ENCODE data around the gene CRCP. TPM values are rescaled to one million over a fixed set of nuclear protein-coding genes. Genes with fewer than 3 reads are reported as not detected.
"Not testable (repeated sequence)": the region's sequence is repeated elsewhere in the genome, so short reads cannot be mapped to it uniquely, and the experiment has no call there.

The CRCP gene
- total and polyA plus RNA-seq, 7 donors, result 18.6 to 48.5 (median 25.7) TPM

DNA sequence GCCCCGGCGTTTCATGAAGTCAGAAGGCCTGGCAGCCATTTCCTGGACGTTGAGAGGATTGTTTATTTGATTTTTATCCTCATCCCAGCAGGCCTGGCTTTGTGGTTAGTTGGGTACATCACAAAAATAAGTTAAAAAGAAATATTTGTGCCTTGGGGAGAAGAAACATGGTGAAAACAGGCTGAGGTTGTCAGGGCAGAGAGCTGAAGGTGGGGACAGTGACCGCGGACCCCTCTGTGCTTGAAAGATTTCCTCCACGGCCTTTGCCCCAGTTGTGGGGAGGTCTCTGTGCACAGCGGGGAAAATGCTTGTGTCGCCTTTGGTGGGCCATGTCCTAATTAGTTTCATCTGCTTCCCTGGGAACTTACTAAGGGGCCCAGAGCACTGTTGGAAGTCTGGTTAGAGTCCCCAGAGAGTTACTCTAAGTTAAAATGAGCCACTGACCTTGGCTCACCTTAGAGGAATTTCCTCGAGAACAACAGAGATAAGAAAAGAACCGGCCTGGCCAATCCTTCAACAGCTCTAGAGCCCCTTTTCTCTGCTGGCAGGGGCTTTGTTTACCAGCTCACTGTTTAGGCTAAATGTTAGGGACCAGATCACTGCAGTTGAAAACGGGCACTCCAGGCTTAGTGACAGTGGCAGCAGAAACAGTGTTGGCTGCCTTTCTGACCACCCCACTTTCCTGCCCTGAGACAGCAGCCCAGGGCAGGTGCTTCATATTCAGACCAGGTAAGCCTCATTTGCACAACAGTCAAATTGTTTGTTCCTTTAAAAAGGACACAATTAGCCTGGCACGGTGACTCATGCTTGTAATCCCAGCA is 37.9 kb downstream of the CRCP start:
- Histone ChIP-seq H3K36me3 (peaks cover 4 to 56% (median 34%) of the 10 kb centered on the region in 4 donors), H3K9me3 (no peaks in the 10 kb centered on the region), H3K4me3 (no peak overlapping the region), H3K4me1 (peaks cover 0 to 28% (median 20%) of the 10 kb centered on the region in 4 donors), H3K27ac (peak overlapping the region; percentile 25 to 71 (median 46)), H3K27me3 (no peaks in the 10 kb centered on the region)
- intact Hi-C loops (cut with DNase I), result no loop called here
- no peak for DNase-seq
- 67 to 71% methylated on average over 12 of the region's 12 CpGs for WGBS, 2 donors
- TF ChIP-seq POLR2AphosphoS5 (IDR thresholded peaks at IDR 0.05) (no peak), POLR2A (IDR thresholded peaks at IDR 0.05) (no peak), EP300 (IDR thresholded peaks at IDR 0.05) (no peak)
- TF ChIP-seq, protein P1, sequence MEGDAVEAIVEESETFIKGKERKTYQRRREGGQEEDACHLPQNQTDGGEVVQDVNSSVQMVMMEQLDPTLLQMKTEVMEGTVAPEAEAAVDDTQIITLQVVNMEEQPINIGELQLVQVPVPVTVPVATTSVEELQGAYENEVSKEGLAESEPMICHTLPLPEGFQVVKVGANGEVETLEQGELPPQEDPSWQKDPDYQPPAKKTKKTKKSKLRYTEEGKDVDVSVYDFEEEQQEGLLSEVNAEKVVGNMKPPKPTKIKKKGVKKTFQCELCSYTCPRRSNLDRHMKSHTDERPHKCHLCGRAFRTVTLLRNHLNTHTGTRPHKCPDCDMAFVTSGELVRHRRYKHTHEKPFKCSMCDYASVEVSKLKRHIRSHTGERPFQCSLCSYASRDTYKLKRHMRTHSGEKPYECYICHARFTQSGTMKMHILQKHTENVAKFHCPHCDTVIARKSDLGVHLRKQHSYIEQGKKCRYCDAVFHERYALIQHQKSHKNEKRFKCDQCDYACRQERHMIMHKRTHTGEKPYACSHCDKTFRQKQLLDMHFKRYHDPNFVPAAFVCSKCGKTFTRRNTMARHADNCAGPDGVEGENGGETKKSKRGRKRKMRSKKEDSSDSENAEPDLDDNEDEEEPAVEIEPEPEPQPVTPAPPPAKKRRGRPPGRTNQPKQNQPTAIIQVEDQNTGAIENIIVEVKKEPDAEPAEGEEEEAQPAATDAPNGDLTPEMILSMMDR (IDR thresholded peaks at IDR 0.05), result no peak

DNA sequence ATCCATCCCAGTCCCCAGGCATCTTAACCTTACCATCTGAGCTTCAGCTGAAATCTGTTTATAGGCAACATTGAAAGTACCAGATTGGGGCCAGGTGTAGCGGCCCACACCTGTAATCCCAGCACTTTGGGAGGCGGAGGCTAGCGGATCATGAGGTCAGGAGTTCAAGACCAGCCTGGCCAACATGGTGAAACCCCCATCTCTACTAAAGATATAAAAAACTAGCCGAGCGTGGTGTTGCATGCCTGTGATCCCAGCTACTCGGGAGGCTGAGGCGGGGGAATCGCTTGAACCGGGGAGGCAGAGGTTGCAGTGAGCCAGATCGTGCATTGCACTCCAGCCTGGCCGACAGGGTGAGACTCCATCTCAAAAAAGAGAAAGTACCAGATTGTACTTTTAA is 39.0 kb downstream of the CRCP start:
- no peaks in the 10 kb centered on the region for H3K9me3 ChIP-seq
- WGBS, 2 donors, result 96 to 97% methylated on average over 11 of the region's 11 CpGs
- H3K27me3 ChIP-seq, result no peaks in the 10 kb centered on the region
- peaks cover 4 to 63% (median 33%) of the 10 kb centered on the region in 4 donors for H3K36me3 ChIP-seq
- H3K4me1 ChIP-seq, result peaks cover 0 to 28% (median 20%) of the 10 kb centered on the region in 4 donors
- TF ChIP-seq, protein P1 (IDR thresholded peaks at IDR 0.05), result no peak
- TF ChIP-seq POLR2A (IDR thresholded peaks at IDR 0.05) (no peak), POLR2AphosphoS5 (IDR thresholded peaks at IDR 0.05) (no peak), EP300 (IDR thresholded peaks at IDR 0.05) (no peak)
- DNase-seq, result no peak
- no peak overlapping the region for H3K4me3 ChIP-seq
- no peak overlapping the region for H3K27ac ChIP-seq
- intact Hi-C loops (cut with DNase I), result no loop called here

DNA sequence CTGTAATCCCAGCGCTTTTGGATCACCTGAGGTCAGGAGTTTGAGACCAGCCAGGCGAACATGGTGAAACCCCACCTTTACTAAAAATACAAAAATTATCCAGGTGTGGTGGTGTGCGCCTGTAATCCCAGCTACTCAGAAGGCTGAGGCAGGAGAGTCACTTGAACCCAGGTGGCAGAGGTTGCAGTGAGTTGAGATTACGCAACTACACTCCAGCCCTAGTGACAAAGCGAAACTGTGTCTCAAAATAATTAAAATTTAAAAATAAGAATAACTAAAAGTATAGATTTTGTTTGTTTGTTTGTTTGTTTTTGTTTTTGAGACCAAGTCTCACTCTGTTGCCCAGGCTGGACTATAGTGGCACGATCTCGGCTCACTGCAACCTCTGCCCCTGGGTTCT is 41.4 kb downstream of the CRCP start:
- intact Hi-C loops (cut with DNase I); DNase-seq; H3K4me3 ChIP-seq; H3K27me3 ChIP-seq; H3K9me3 ChIP-seq; H3K27ac ChIP-seq: not testable (repeated sequence)
- 96 to 98% methylated on average over 7 of the region's 7 CpGs for WGBS, 2 donors
- H3K4me1 ChIP-seq, result peaks cover 0 to 18% (median 11%) of the 10 kb centered on the region in 4 donors
- H3K36me3 ChIP-seq, result peaks cover 4 to 64% (median 33%) of the 10 kb centered on the region in 4 donors

DNA sequence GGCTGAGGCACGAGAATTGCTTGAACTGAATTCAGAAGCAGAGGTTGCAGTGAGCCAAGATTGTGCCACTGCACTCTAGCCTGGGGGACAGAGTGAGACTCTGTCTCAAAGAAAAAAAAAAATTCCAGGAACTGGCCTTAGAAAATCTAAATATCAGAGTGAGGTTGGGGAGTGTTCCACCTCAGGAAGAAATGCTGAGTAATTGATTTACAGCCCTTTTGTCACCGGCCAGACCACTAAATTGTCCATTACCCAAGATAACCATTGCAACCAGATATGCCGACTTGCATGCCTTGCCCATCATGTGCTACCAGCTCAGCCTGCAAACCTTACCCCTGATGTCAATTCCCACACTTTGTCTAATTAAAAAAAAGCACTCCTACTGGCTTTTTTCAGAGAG is 42.4 kb downstream of the CRCP start:
- Histone ChIP-seq H3K4me1 (peaks cover 0 to 11% (median 4%) of the 10 kb centered on the region in 4 donors), H3K4me3 (no peak overlapping the region), H3K27ac (no peak overlapping the region), H3K9me3 (no peaks in the 10 kb centered on the region), H3K27me3 (no peaks in the 10 kb centered on the region), H3K36me3 (peaks cover 4 to 61% (median 33%) of the 10 kb centered on the region in 4 donors)
- WGBS, 2 donors, result 83% methylated on average over 3 of the region's 3 CpGs
- DNase-seq, result no peak
- TF ChIP-seq, protein P1 (IDR thresholded peaks at IDR 0.05), result no peak
- TF ChIP-seq EP300 (IDR thresholded peaks at IDR 0.05), result no peak
- no peak for TF ChIP-seq POLR2AphosphoS5 (IDR thresholded peaks at IDR 0.05)
- intact Hi-C loops (cut with DNase I), result no loop called here

DNA sequence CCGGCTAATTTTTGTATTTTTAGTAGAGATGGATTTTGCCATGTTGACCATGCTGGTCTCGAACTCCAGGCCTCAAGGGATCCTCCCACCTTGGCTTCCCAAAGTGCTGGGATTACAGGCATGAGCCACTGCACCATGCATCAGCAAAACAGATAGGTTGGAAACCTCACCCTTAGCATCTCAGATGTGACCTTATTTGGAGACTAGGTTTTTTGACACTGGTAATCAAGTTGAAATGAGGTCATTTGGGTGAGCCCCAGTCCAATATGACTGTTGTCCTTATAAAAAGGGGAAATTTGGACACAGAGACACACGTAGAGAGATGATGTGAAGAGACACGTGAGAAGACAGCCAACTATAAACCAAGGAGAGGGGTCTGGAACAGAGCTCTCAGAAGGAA is 48.0 kb downstream of the CRCP start:
- intact Hi-C loops (cut with DNase I), result no loop called here
- H3K4me1 ChIP-seq, result no peaks in the 10 kb centered on the region
- no peaks in the 10 kb centered on the region for H3K27me3 ChIP-seq
- WGBS, 2 donors, result 84 to 89% methylated on average over 4 of the region's 4 CpGs
- H3K27ac ChIP-seq, result no peak overlapping the region
- TF ChIP-seq POLR2A (IDR thresholded peaks at IDR 0.05) (no peak), EP300 (IDR thresholded peaks at IDR 0.05) (no peak), POLR2AphosphoS5 (IDR thresholded peaks at IDR 0.05) (no peak)
- TF ChIP-seq, protein P1 (IDR thresholded peaks at IDR 0.05), result no peak
- no peak overlapping the region for H3K4me3 ChIP-seq
- peaks cover 0 to 8% (median 0%) of the 10 kb centered on the region in 4 donors for H3K36me3 ChIP-seq
- DNase-seq, result no peak
- no peaks in the 10 kb centered on the region for H3K9me3 ChIP-seq

Data from sigmoid colon (tissue), 7 donors.